Panc1 (cell line): ENCODE data around the gene AP3S1. TPM values are rescaled to one million over a fixed set of nuclear protein-coding genes. Genes with fewer than 3 reads are reported as not detected.
"Not testable (repeated sequence)": the region's sequence is repeated elsewhere in the genome, so short reads cannot be mapped to it uniquely, and the experiment has no call there.

Experiments
- ATAC-seq: fragments of 200-7000 bp; cut with Tn5 transposase; 2 replicates; pipeline ENCODE4 v1.9.1; 2020; ENCODE audit warnings: mild to moderate bottlenecking, moderate library complexity
- BruUV-seq: library from RNA; stranded (reverse); fragments of 400-500 nt; replicated peaks from 2 replicates; lab custom pipeline; 2021; lab: Mats Ljungman, UMichigan
- CTCF ChIA-PET: fragments of 300-600 bp; sonication (Branson Sonifier 250); formaldehyde crosslinking; loops from one replicate; lab custom pipeline; 2022; ENCODE audit warnings: antibody characterized with exemption; lab: Charles Lee
- POLR2A ChIA-PET: fragments of 300-600 bp; sonication (Branson Sonifier 250); formaldehyde crosslinking; loops from one replicate; lab custom pipeline; 2022; ENCODE audit warnings: antibody characterized with exemption; lab: Charles Lee
- DNase-seq: peaks from one replicate; pipeline ENCODE4 v3.0.0-alpha.2; 2010; ENCODE audit warnings: low read depth, low spot score
- H3K27ac ChIP-seq: 2 replicates; pipeline ENCODE4 v1.5.1; 2011; ENCODE audit warnings: mild to moderate bottlenecking, low read length, inconsistent platforms
- H3K27me3 ChIP-seq: fragments of 200-500 bp; sonication (Bioruptor generic); 2 replicates; pipeline ENCODE4 v1.6.0; 2014; ENCODE audit warnings: low read length, inconsistent platforms; ENCODE audit not compliant: control insufficient read depth, insufficient read depth
- H3K36me3 ChIP-seq: fragments of 200-500 bp; sonication (Bioruptor generic); 2 replicates; pipeline ENCODE4 v1.5.1; 2014; ENCODE audit warnings: inconsistent platforms, mild to moderate bottlenecking, low read length, moderate library complexity; ENCODE audit not compliant: control insufficient read depth, insufficient read depth
- H3K4me1 ChIP-seq: 2 replicates; pipeline ENCODE4 v1.5.1; 2011; ENCODE audit warnings: inconsistent platforms, mild to moderate bottlenecking, low read length, moderate library complexity; ENCODE audit not compliant: control insufficient read depth, insufficient read depth
- H3K4me3 ChIP-seq, 2 experiments: 2 replicates each; pipeline ENCODE4 v1.5.1; 2011 to 2012; ENCODE audit warnings: low read depth in 2 of 2, low read length in 2 of 2, mild to moderate bottlenecking in 2 of 2, inconsistent platforms in 1 of 2, moderate library complexity in 1 of 2
- H3K9me3 ChIP-seq: fragments of 200-500 bp; sonication (Bioruptor generic); 2 replicates; pipeline ENCODE4 v1.5.1; 2014; ENCODE audit warnings: low read depth, mild to moderate bottlenecking, inconsistent platforms, low read length, moderate library complexity; ENCODE audit not compliant: control insufficient read depth, insufficient read depth
- POLR2AphosphoS5 ChIP-seq: IDR thresholded peaks from 2 replicates; pipeline ENCODE4 v1.6.1; 2012; ENCODE audit warnings: mild to moderate bottlenecking, low read depth, low read length, moderate library complexity
- SIN3A ChIP-seq: IDR thresholded peaks from 2 replicates; pipeline ENCODE4 v1.6.1; 2012; ENCODE audit warnings: low read depth, mild to moderate bottlenecking, low read length, moderate library complexity, borderline replicate concordance; ENCODE audit not compliant: insufficient read depth
- TCF7L2 ChIP-seq: IDR thresholded peaks from 2 replicates; pipeline ENCODE4 v1.6.1; 2011; ENCODE audit warnings: mild to moderate bottlenecking, low read depth, low read length, inconsistent platforms
- in situ Hi-C: cut with HindIII; loops from 2 replicates; pipeline ENCODE4 v1.10.0; 2016; ENCODE audit warnings: low sequenced_read_pairs, low pct_unique_long_range_greater_than_20kb
- intact Hi-C: fragments of 100-400 bp; cut with micrococcal nuclease; formaldehyde crosslinking; loops from one replicate; pipeline ENCODE4 v1.10.0; 2022; ENCODE audit not compliant: unreplicated experiment
- total RNA-seq: library from RNA; stranded (reverse); gene quantifications from one replicate; pipeline ENCODE4 v1.2.1, GENCODE V29; 2021; ENCODE audit not compliant: unreplicated experiment
- TF ChIP-seq, protein P1 (sequence below): fragments of 450-650 bp; IDR thresholded peaks from 2 replicates; pipeline ENCODE4 v1.5.1; 2017; ENCODE audit warnings: mild to moderate bottlenecking
- TF ChIP-seq, protein P2 (sequence below), 2 experiments: IDR thresholded peaks; 2 replicates each; pipeline ENCODE4 v1.6.1; 2011 to 2012; ENCODE audit warnings: low read depth in 2 of 2, control low read depth in 1 of 2, low read length in 1 of 2, mild to moderate bottlenecking in 1 of 2, moderate library complexity in 1 of 2; ENCODE audit not compliant: insufficient read depth in 1 of 2

Gene AP3S1
- total RNA-seq, 1 experiment from 2014 or later: 88.8 TPM

DNA sequence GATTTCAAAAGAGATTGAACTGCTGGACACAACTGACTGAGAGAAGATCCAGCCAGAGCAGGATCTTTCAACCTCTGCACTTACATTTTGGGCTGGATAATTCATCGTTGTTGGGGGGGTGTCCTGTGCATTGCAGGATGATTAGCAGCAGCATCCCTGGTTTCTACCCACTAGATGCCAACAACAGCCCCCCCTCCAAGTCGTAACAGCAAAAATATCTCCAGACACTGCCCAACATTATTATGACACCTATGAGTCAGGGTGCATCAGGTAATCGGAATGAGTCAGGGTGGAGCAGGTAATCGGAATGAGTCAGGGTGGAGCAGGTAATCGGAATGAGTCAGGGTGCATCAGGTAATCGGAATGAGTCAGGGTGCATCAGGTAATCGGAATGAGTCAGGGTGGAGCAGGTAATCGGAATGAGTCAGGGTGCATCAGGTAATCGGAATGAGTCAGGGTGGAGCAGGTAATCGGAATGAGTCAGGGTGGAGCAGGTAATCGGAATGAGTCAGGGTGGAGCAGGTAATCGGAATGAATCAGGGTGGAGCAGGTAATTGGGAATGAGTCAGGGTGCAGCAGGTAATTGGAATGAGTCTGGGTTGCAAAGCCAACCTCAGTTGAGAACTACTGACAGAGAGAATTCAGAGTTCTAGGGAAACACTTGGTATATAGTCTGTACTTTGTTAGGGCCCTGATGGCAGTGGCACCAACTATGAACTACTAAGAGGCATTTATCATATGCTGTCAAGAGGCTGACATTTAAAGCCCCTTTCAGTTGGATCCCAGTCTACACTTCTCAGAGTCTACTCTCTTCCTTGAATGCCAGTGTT is 87.1 kb downstream of the AP3S1 start:
- H3K36me3 ChIP-seq, intact Hi-C loops, ATAC-seq, H3K4me3 ChIP-seq, CTCF ChIA-PET, DNase-seq, H3K9me3 ChIP-seq, POLR2A ChIA-PET, in situ Hi-C loops, H3K4me1 ChIP-seq, H3K27me3 ChIP-seq, BruUV-seq, H3K27ac ChIP-seq: not testable (repeated sequence)

DNA sequence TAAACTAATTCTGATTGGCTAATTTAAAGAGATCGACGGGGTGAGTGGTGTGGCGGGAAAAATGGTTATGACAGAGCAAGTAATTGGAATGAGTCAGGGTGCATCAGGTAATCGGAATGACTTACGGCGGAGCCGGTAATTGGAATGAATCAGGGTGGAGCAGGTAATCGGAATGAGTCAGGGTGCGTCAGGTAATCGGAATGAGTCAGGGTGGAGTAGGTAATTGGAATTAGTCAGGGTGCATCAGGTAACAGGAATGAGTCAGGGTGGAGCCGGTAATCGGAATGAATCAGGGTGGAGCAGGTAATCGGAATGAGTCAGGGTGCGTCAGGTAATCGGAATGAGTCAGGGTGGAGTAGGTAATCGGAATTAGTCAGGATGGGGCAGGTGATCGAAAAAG is 88.4 kb downstream of the AP3S1 start:
- H3K36me3 ChIP-seq, H3K4me3 ChIP-seq, CTCF ChIA-PET, H3K27ac ChIP-seq, H3K27me3 ChIP-seq, POLR2A ChIA-PET, DNase-seq, BruUV-seq, ATAC-seq, H3K9me3 ChIP-seq, intact Hi-C loops, in situ Hi-C loops, H3K4me1 ChIP-seq: not testable (repeated sequence)

DNA sequence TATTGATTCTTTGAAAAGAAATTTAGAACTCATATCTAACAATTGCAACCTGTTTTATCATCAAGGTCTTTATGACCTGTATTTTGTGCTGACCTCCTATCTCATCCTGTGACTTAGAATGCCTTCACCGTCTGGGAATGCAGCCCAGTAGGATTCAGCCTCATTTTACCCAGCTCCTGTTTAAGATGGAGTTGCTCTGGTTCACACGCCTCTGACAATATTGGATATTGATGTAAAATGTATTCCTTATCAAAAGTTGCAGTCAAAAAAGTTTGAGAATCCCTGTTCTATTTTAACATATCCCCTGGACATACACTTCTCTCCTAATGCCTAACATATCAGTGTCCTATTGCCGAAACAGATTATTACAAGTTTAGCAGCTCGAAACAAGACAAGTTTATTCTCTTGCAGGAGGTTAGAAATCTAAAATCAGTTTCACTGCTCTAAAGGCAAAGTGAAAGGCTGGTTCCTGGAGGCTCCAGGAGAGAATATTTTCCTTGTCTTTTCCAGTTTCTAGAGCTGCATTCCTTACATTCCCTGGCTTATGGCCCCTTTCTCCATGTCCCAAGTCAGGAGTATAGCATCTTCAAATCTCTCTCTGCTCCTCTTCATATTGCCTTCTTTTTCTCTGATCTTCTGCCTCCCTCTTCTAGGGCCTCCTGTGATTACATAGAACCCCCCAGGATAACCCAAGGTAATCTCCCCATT is 89.0 kb downstream of the AP3S1 start:
- in situ Hi-C loops: no loop called here
- no peaks in the 10 kb centered on the region for H3K9me3 ChIP-seq
- BruUV-seq: no TSS peak
- DNase-seq (no peak), ATAC-seq (no peak)
- no peaks in the 10 kb centered on the region for H3K4me1 ChIP-seq
- ChIA-PET POLR2A (no interaction called here), CTCF (no interaction called here)
- intact Hi-C loops: no loop called here
- H3K27me3 ChIP-seq: no peaks in the 10 kb centered on the region
- TF ChIP-seq SIN3A (no peak), POLR2AphosphoS5 (no peak), TCF7L2 (no peak)
- TF ChIP-seq, protein P1, sequence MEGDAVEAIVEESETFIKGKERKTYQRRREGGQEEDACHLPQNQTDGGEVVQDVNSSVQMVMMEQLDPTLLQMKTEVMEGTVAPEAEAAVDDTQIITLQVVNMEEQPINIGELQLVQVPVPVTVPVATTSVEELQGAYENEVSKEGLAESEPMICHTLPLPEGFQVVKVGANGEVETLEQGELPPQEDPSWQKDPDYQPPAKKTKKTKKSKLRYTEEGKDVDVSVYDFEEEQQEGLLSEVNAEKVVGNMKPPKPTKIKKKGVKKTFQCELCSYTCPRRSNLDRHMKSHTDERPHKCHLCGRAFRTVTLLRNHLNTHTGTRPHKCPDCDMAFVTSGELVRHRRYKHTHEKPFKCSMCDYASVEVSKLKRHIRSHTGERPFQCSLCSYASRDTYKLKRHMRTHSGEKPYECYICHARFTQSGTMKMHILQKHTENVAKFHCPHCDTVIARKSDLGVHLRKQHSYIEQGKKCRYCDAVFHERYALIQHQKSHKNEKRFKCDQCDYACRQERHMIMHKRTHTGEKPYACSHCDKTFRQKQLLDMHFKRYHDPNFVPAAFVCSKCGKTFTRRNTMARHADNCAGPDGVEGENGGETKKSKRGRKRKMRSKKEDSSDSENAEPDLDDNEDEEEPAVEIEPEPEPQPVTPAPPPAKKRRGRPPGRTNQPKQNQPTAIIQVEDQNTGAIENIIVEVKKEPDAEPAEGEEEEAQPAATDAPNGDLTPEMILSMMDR: no peak
- TF ChIP-seq, protein P2, sequence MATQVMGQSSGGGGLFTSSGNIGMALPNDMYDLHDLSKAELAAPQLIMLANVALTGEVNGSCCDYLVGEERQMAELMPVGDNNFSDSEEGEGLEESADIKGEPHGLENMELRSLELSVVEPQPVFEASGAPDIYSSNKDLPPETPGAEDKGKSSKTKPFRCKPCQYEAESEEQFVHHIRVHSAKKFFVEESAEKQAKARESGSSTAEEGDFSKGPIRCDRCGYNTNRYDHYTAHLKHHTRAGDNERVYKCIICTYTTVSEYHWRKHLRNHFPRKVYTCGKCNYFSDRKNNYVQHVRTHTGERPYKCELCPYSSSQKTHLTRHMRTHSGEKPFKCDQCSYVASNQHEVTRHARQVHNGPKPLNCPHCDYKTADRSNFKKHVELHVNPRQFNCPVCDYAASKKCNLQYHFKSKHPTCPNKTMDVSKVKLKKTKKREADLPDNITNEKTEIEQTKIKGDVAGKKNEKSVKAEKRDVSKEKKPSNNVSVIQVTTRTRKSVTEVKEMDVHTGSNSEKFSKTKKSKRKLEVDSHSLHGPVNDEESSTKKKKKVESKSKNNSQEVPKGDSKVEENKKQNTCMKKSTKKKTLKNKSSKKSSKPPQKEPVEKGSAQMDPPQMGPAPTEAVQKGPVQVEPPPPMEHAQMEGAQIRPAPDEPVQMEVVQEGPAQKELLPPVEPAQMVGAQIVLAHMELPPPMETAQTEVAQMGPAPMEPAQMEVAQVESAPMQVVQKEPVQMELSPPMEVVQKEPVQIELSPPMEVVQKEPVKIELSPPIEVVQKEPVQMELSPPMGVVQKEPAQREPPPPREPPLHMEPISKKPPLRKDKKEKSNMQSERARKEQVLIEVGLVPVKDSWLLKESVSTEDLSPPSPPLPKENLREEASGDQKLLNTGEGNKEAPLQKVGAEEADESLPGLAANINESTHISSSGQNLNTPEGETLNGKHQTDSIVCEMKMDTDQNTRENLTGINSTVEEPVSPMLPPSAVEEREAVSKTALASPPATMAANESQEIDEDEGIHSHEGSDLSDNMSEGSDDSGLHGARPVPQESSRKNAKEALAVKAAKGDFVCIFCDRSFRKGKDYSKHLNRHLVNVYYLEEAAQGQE (IDR thresholded peaks at IDR 0.05; ENCODE audit: insufficient read depth in 1 of 2, low read depth in 2 of 2, low read length in 1 of 2): no peak
- no peak overlapping the region for H3K27ac ChIP-seq
- no peak overlapping the region for H3K4me3 ChIP-seq
- H3K36me3 ChIP-seq: no peaks in the 10 kb centered on the region
